A673 (cell line): Measurements from ENCODE around the gene PCDHA9.

Source experiments
- EZH2 ChIP-seq: fragments of 200-600 bp; sonication (generic); IDR thresholded peaks from 2 replicates; pipeline ENCODE4 v1.6.1; 2017; ENCODE audit warnings: borderline replicate concordance, low read depth, mild to moderate bottlenecking, mixed read lengths, antibody characterized with exemption, low read length; ENCODE audit not compliant: poor library complexity, severe bottlenecking
- TF ChIP-seq, protein P1 (sequence below): fragments of 300-800, 200-600 bp; sonication (generic); conservative IDR thresholded peaks from 2 replicates; pipeline ENCODE4 v1.5.1; 2017; ENCODE audit warnings: low read depth, mild to moderate bottlenecking, antibody characterized with exemption, low read length, moderate library complexity, mixed read lengths

DNA sequence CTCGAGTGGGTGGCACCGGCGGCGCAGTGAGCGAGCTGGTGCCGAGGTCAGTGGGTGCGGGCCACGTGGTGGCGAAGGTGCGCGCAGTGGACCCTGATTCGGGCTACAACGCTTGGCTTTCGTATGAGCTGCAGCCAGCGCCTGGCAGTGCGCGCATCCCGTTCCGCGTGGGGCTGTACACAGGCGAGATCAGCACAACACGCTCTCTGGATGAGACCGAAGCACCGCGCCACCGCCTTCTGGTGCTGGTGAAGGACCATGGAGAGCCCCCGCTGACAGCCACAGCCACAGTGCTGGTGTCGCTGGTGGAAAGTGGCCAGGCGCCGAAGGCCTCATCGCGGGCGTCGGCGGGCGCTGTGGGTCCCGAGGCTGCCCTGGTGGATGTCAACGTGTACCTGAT lies 24.7 kb upstream of the PCDHA9 start:
- TF ChIP-seq, protein P1, sequence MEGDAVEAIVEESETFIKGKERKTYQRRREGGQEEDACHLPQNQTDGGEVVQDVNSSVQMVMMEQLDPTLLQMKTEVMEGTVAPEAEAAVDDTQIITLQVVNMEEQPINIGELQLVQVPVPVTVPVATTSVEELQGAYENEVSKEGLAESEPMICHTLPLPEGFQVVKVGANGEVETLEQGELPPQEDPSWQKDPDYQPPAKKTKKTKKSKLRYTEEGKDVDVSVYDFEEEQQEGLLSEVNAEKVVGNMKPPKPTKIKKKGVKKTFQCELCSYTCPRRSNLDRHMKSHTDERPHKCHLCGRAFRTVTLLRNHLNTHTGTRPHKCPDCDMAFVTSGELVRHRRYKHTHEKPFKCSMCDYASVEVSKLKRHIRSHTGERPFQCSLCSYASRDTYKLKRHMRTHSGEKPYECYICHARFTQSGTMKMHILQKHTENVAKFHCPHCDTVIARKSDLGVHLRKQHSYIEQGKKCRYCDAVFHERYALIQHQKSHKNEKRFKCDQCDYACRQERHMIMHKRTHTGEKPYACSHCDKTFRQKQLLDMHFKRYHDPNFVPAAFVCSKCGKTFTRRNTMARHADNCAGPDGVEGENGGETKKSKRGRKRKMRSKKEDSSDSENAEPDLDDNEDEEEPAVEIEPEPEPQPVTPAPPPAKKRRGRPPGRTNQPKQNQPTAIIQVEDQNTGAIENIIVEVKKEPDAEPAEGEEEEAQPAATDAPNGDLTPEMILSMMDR: no peak
- TF ChIP-seq EZH2: no peak
